ENCODE data around the gene ADAMTSL1. TPM values are rescaled to one million over a fixed set of nuclear protein-coding genes. Genes with fewer than 3 reads are reported as not detected.

The ADAMTSL1 gene
- total RNA-seq, 2 donors from 2014 or later: not detected

DNA sequence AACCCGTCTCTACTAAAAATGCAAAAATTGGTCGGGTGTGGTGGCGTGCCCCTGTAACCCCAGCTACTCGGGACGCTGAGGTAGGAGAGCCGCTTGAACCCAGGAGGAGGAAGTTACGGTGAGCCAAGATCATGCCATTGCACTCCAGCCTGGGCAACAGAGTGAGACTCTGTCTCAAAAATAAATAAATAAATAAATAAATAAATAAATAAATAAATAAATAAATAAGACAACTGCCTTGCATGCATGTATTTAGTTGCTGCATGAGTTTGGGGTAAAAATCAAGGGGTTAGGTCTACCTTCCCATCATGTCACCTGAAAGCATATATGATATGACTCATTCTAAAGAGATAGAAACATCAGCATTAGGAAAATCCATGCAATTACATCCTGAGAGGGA lies 254.0 kb downstream of the ADAMTSL1 start:
- DNase-seq (no peak), ATAC-seq (replicated peaks in 1 of 2) (no peak)
- Mint-ChIP-seq H3K36me3 (ENCODE audit: insufficient read depth in 2 of 2) (no peaks in the 10 kb centered on the region), H3K4me1 (ENCODE audit: low read depth) (no peaks in the 10 kb centered on the region), H3K27ac (no peak overlapping the region), H3K9me3 (no peaks in the 10 kb centered on the region), H3K27me3 (ENCODE audit: low read depth) (no peaks in the 10 kb centered on the region), H3K4me3 (no peak overlapping the region)

DNA sequence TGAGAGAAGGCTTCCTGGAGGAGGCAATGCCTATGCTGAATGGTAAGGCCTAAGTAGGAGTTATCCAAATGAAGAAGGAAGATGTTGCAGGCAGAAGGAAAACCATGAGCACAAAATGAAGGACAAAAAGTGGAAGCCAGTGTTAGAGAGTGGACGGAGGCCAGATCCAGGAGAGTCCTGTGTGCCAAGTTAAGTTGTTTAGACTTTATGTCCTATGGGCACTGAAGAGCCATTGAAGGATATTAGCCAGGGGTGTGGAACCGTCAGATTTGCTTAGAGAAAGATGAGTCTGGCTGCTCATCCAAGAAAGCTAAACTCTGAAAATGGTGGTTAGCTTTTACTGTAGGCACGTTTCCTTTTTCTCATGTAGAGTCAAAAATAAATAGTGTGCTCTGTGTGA lies 254.7 kb downstream of the ADAMTSL1 start:
- Mint-ChIP-seq H3K9me3 (no peaks in the 10 kb centered on the region), H3K36me3 (ENCODE audit: insufficient read depth in 2 of 2) (no peaks in the 10 kb centered on the region), H3K4me3 (no peak overlapping the region), H3K27me3 (ENCODE audit: low read depth) (no peaks in the 10 kb centered on the region), H3K27ac (no peak overlapping the region), H3K4me1 (ENCODE audit: low read depth) (no peaks in the 10 kb centered on the region)
- no peak for ATAC-seq (replicated peaks in 1 of 2)
- no peak for DNase-seq

DNA sequence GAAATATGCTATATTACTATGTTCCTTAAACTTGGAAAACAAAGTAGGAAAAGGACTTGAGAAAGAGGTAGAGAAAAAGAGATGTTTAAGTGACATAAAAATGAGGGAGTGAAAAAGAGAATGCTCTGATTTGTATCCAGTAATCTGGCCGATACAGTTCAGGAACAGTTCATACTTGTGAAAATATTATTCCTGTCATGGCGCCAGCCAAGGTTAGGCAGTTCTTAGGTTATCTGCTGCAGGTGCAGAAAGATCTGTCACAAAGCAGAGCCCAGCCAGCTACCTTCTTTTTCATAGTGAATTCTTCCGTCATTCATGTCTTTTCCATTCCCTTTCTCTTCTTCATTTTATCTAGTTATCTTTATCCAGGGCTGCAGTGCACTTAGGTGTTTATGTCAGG lies 256.3 kb downstream of the ADAMTSL1 start:
- Mint-ChIP-seq H3K27ac (no peak overlapping the region), H3K27me3 (ENCODE audit: low read depth) (no peaks in the 10 kb centered on the region), H3K36me3 (ENCODE audit: insufficient read depth in 2 of 2) (no peaks in the 10 kb centered on the region), H3K9me3 (no peaks in the 10 kb centered on the region), H3K4me1 (ENCODE audit: low read depth) (no peaks in the 10 kb centered on the region), H3K4me3 (no peak overlapping the region)
- DNase-seq (no peak), ATAC-seq (replicated peaks in 1 of 2) (no peak)

DNA sequence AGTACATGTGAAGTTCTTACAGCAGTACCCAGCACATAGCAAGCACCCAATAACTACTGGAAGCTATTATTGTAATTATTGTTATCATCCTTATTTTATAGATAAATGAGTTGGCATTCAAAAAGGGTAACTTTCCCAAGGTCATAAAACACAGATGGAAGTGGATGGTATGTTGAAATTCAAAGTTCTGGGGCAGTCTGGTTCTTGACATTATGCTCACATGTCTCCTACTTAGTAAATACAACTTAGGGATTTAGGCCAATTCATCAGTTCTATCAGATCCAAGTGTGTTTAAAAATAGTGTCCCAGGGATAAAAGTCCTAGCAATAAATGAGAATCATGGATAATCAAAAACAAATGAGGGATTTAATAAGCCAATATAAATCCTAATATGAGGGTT lies 265.2 kb downstream of the ADAMTSL1 start:
- Mint-ChIP-seq H3K36me3 (ENCODE audit: insufficient read depth in 2 of 2) (no peaks in the 10 kb centered on the region), H3K4me3 (no peak overlapping the region), H3K27ac (no peak overlapping the region), H3K9me3 (peaks cover 0 to 2% of the 10 kb centered on the region in 2 donors), H3K27me3 (ENCODE audit: low read depth) (no peaks in the 10 kb centered on the region), H3K4me1 (ENCODE audit: low read depth) (no peaks in the 10 kb centered on the region)
- no peak for DNase-seq
- ATAC-seq (replicated peaks in 1 of 2): no peak

DNA sequence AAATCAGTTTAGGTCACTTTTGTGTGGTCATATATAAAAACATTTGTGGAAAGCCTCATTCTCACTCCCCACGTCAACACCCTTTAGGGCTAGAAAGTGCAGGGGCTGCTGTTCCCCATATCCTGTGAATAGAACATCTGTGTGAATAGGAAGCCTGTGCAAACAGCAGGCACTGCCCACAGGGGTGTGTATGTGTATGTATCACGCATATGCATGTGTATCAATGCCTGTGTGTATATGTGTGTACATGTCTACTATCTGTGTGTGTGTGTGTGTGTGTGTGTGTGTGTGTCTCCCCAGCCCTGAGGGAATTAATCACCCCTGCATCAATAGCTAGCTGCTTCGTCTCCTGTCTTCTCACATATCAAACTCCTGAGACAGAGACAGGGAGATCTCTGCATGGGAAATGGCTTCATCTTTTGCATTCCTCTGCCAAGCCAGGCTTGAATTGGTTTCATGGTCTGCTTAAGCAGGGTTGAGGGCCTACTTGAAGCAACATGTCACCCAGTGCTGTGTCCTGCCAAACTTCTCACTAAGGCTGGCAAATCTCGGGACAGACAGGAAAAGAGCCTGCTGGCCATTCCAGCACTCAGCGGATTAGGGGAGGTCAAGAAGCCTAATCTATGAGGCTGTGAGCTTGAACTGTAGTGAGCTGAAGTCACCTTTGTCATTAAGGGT lies 265.8 kb downstream of the ADAMTSL1 start:
- H3K4me3 Mint-ChIP-seq: no peak overlapping the region
- no peak overlapping the region for H3K27ac Mint-ChIP-seq
- no peaks in the 10 kb centered on the region for H3K36me3 Mint-ChIP-seq (ENCODE audit: insufficient read depth in 2 of 2)
- H3K27me3 Mint-ChIP-seq (ENCODE audit: low read depth): no peaks in the 10 kb centered on the region
- H3K9me3 Mint-ChIP-seq: peaks cover 0 to 2% of the 10 kb centered on the region in 2 donors
- DNase-seq (no peak), ATAC-seq (replicated peaks in 1 of 2) (no peak)
- no peaks in the 10 kb centered on the region for H3K4me1 Mint-ChIP-seq (ENCODE audit: low read depth)

DNA sequence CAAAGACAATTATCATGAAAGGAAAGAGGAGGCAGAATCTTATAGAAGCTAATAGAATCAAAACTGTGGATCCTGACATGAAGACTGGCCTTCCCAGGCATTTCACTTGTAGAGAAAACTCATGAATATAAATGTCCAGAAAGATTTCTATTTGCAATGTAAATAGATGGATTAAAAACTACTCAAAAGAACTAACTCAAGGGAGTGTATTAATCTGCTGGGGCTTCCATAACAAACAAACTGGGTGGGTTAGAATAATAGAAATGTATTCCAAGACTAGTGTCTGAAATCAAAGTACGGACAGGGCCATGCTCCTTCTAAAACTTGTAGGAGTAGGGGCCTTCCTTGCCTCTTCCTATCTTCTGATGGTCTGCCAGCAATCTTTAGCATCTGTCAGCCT lies 267.4 kb downstream of the ADAMTSL1 start:
- ATAC-seq (replicated peaks in 1 of 2): no peak
- Mint-ChIP-seq H3K4me3 (no peak overlapping the region), H3K9me3 (peaks cover 0 to 2% of the 10 kb centered on the region in 2 donors)

DNA sequence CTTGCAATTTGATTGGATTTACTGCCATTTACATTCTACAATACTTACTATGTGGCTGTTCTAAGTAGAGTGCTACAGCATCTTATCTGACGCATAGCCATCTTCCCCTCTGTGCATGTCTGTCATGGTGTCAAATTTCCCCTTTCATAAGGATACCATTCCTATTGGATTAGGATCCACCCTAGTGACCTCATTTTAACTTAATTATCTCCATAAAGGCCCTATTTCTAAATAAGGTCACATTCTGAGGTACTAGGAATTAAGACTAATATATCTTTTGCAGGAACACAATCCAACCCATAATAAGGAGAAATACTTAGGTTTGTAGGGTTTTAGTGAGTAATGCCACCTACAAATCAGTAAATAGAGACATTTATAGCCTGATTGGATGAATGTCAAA lies 268.0 kb downstream of the ADAMTSL1 start:
- H3K9me3 Mint-ChIP-seq: peaks cover 0 to 2% of the 10 kb centered on the region in 2 donors
- no peak for DNase-seq
- no peak overlapping the region for H3K27ac Mint-ChIP-seq
- H3K27me3 Mint-ChIP-seq (ENCODE audit: low read depth): no peaks in the 10 kb centered on the region
- H3K36me3 Mint-ChIP-seq (ENCODE audit: insufficient read depth in 2 of 2): no peaks in the 10 kb centered on the region
- no peak overlapping the region for H3K4me3 Mint-ChIP-seq
- H3K4me1 Mint-ChIP-seq (ENCODE audit: low read depth): no peaks in the 10 kb centered on the region
- ATAC-seq (replicated peaks in 1 of 2): no peak

More for the DNA sequence above, 267.4 kb downstream of the ADAMTSL1 start:
- Mint-ChIP-seq H3K27ac (no peak overlapping the region), H3K36me3 (ENCODE audit: insufficient read depth in 2 of 2) (no peaks in the 10 kb centered on the region), H3K4me1 (ENCODE audit: low read depth) (no peaks in the 10 kb centered on the region), H3K27me3 (ENCODE audit: low read depth) (no peaks in the 10 kb centered on the region)
- DNase-seq: no peak

DNA sequence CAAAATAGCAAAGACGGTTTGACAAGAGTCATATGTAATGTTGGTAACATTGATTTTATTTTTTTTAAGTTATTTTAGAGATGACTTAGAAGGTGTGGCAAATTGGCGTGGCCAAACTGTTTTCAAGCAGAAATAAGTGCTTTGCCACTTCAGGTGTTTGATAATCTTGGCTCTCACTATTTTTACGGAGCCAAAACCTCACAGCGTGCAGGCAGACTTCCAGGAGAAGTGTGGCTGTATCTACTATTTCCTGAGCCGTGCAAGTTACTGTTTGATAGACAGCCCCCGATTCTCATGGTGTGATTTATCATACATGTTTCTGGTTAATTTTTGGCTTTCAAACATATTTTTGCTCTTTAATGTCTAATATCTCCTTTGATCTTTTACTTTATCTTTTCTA lies 269.5 kb downstream of the ADAMTSL1 start:
- no peaks in the 10 kb centered on the region for H3K36me3 Mint-ChIP-seq (ENCODE audit: insufficient read depth in 2 of 2)
- H3K9me3 Mint-ChIP-seq: peaks cover 0 to 2% of the 10 kb centered on the region in 2 donors
- DNase-seq: no peak
- no peak for ATAC-seq (replicated peaks in 1 of 2)
- H3K27me3 Mint-ChIP-seq (ENCODE audit: low read depth): no peaks in the 10 kb centered on the region
- H3K4me1 Mint-ChIP-seq (ENCODE audit: low read depth): no peaks in the 10 kb centered on the region
- H3K4me3 Mint-ChIP-seq: no peak overlapping the region
- no peak overlapping the region for H3K27ac Mint-ChIP-seq

DNA sequence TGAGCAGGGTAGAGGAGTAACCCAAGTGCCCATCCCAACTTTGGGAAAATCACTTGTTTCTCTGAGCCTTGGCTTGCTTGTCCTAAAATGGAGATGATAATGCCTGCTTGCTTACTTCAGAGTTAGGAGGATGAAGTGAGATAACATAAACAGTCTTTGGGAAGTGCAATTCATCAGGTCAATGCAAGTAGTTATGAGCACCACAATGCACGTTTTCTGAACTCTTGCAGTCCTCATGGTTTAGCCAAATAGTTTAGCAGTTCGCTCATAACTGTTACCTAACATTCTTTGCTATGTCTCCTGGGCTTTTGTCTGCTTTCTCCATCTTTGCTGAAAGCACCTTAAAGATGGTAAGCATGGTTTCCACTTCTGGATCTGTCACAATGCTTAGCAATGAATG lies 270.0 kb downstream of the ADAMTSL1 start:
- no peaks in the 10 kb centered on the region for H3K4me1 Mint-ChIP-seq (ENCODE audit: low read depth)
- H3K4me3 Mint-ChIP-seq: no peak overlapping the region
- no peaks in the 10 kb centered on the region for H3K27me3 Mint-ChIP-seq (ENCODE audit: low read depth)
- peaks cover 0 to 2% of the 10 kb centered on the region in 2 donors for H3K9me3 Mint-ChIP-seq
- no peaks in the 10 kb centered on the region for H3K36me3 Mint-ChIP-seq (ENCODE audit: insufficient read depth in 2 of 2)
- no peak overlapping the region for H3K27ac Mint-ChIP-seq
- DNase-seq: no peak
- no peak for ATAC-seq (replicated peaks in 1 of 2)

DNA sequence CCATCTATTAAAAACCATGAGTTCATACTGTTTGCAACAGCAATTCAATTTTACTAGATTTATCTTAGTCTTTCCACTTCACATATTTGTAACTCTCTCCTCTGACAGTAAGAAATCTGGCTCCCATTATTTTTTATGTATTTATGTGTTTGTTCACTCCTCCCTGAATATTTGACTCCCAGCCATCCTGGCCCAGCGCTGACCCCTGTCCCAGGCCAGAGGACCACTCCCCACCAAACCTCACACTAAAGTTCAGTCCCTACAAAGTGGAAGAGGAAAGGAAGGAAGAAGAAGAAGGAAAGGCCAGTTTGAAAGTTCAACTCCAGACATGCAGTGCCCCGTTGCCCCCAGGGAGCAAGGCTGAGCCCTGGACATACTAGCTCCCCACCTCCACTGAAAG lies 271.8 kb downstream of the ADAMTSL1 start:
- Mint-ChIP-seq H3K9me3 (peaks cover 0 to 2% of the 10 kb centered on the region in 2 donors), H3K4me3 (no peak overlapping the region), H3K27ac (no peak overlapping the region), H3K36me3 (ENCODE audit: insufficient read depth in 2 of 2) (no peaks in the 10 kb centered on the region), H3K4me1 (ENCODE audit: low read depth) (no peaks in the 10 kb centered on the region), H3K27me3 (ENCODE audit: low read depth) (no peaks in the 10 kb centered on the region)
- DNase-seq: no peak
- no peak for ATAC-seq (replicated peaks in 1 of 2)

DNA sequence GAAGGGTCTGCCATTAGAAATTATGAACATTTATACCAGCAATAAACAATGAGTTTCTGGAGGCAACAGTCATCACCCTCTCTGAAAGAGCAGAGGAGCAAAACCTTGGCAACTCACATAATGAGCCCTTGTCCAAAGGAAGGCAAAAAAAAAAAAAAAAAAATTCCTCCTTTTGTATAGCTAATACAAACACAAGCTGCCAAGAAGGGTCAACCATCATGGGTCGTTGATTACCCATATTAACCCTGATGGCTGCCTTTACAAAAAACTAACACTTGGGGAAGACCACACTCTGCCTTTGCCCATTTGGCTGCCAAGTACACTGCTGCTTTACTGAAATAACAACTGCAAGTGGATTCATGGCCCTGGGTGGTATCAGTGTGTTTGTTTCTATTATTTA lies 272.7 kb downstream of the ADAMTSL1 start:
- H3K36me3 Mint-ChIP-seq (ENCODE audit: insufficient read depth in 2 of 2): no peaks in the 10 kb centered on the region
- ATAC-seq (replicated peaks in 1 of 2): no peak
- no peak for DNase-seq
- H3K9me3 Mint-ChIP-seq: no peaks in the 10 kb centered on the region
- H3K27me3 Mint-ChIP-seq (ENCODE audit: low read depth): no peaks in the 10 kb centered on the region
- no peaks in the 10 kb centered on the region for H3K4me1 Mint-ChIP-seq (ENCODE audit: low read depth)
- H3K27ac Mint-ChIP-seq: no peak overlapping the region
- no peak overlapping the region for H3K4me3 Mint-ChIP-seq

DNA sequence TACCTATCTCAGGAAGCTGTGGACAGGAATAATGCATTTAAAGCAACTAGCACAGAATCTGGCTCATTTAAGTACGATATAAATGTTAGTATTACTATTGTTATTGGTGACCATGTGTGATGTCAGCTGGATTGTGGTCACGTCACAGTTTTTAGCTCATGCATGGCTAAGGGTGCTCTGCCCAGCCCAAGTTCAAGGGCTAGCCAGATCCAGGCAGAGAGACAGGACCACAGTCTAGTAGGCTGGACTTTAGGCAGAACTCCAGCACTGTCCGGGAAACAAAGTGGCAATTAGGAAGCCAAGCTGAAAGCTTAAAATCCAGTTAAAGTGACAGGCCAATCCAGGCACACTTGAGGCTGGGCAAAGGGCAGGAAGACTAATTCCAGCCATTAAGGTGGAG lies 273.6 kb downstream of the ADAMTSL1 start:
- Mint-ChIP-seq H3K27ac (no peak overlapping the region), H3K27me3 (ENCODE audit: low read depth) (no peaks in the 10 kb centered on the region), H3K36me3 (ENCODE audit: insufficient read depth in 2 of 2) (no peaks in the 10 kb centered on the region), H3K9me3 (no peaks in the 10 kb centered on the region), H3K4me3 (no peak overlapping the region), H3K4me1 (ENCODE audit: low read depth) (no peaks in the 10 kb centered on the region)
- ATAC-seq (replicated peaks in 1 of 2) (no peak), DNase-seq (no peak)

DNA sequence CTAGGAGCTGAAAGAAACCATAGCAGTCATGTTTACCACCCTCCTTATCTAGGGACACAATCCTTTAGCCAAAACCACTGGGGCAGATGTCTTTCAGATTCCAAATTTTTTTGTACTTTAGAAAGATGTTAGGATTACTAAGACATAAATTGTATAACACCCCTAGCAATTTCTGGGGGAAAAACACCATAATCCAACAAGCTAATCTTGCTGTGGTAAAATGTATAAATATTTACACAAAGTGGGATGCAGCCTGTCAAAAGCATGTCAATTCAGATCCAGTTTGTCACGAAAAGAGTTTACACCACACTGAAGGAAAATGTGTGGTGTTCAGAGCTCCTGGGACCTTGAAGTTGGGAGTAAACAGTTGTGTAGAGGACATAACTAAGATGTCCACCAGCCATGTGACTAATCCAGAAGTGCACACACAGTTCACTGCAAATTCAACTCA lies 274.3 kb downstream of the ADAMTSL1 start:
- H3K36me3 Mint-ChIP-seq (ENCODE audit: insufficient read depth in 2 of 2): no peaks in the 10 kb centered on the region
- no peak overlapping the region for H3K27ac Mint-ChIP-seq
- no peaks in the 10 kb centered on the region for H3K4me1 Mint-ChIP-seq (ENCODE audit: low read depth)
- H3K4me3 Mint-ChIP-seq: no peak overlapping the region
- no peak for ATAC-seq (replicated peaks in 1 of 2)
- H3K27me3 Mint-ChIP-seq (ENCODE audit: low read depth): no peaks in the 10 kb centered on the region
- DNase-seq: no peak
- no peaks in the 10 kb centered on the region for H3K9me3 Mint-ChIP-seq

DNA sequence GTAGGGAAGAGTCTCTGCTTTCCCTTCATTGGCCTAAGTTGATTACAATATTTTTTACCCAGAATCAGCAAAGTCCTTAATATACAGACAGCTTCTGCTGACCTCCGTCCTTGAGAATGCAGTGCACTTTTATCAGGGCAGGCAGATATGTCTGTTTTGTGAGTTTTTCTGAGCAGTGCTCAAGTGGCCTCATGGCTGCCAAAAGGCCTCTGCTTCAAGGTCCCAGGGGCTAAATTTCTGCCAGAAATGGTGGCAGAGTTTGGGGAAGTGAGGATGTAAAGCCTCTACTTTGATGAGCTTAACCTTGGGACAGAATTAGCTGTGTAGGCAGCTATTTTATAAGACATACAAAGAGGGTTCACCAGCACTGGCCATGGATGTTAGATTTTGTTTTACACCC lies 275.8 kb downstream of the ADAMTSL1 start:
- Mint-ChIP-seq H3K27me3 (ENCODE audit: low read depth) (no peaks in the 10 kb centered on the region), H3K9me3 (no peaks in the 10 kb centered on the region), H3K4me1 (ENCODE audit: low read depth) (no peaks in the 10 kb centered on the region), H3K4me3 (no peak overlapping the region), H3K27ac (no peak overlapping the region), H3K36me3 (ENCODE audit: insufficient read depth in 2 of 2) (no peaks in the 10 kb centered on the region)
- DNase-seq (no peak), ATAC-seq (replicated peaks in 1 of 2) (no peak)
